Spleen (tissue), 11 donors: ENCODE measurements around the gene SLC35F5. TPM values are rescaled to one million over a fixed set of nuclear protein-coding genes. Genes with fewer than 3 reads are reported as not detected.

ENCODE experiments used
- DNase-seq: peaks from one replicate; pipeline ENCODE4 v3.0.0-alpha.2; 2020
- H3K27ac ChIP-seq, 8 donors: fragments of 200-600 bp; sonication (generic) in 7 of 8; 1 replicate in 4 of 8; 2 replicates in 4 of 8; pipeline versions ENCODE4 v1.5.0 to v1.8.0; 2016 to 2021; ENCODE audit warnings: inconsistent platforms in 4 of 8, mild to moderate bottlenecking in 4 of 8, moderate library complexity in 1 of 8
- H3K27me3 ChIP-seq, 7 donors: fragments of 200-600 bp; sonication (generic) in 6 of 7; replicated peaks in 1 of 7; 1 replicate in 4 of 7; 2 replicates in 3 of 7; pipeline versions ENCODE4 v1.5.0 to v1.8.0; 2016 to 2021; ENCODE audit warnings: inconsistent platforms in 3 of 7, mild to moderate bottlenecking in 1 of 7
- H3K36me3 ChIP-seq, 6 donors: fragments of 200-600 bp; sonication (generic) in 5 of 6; 1 replicate in 4 of 6; 2 replicates in 2 of 6; pipeline versions ENCODE4 v1.5.0 to v1.8.0; 2016 to 2021; ENCODE audit warnings: inconsistent platforms in 2 of 6
- H3K4me1 ChIP-seq, 6 donors: fragments of 200-600 bp; sonication (generic) in 5 of 6; 1 replicate in 3 of 6; 2 replicates in 3 of 6; pipeline versions ENCODE4 v1.5.0 to v1.8.0; 2016 to 2021; ENCODE audit warnings: inconsistent platforms in 3 of 6
- H3K4me3 ChIP-seq, 8 donors: fragments of 200-600 bp; sonication (generic) in 7 of 8; 1 replicate in 4 of 8; 2 replicates in 4 of 8; pipeline versions ENCODE4 v1.5.0 to v1.8.0; 2016 to 2021; ENCODE audit warnings: inconsistent platforms in 4 of 8, mild to moderate bottlenecking in 4 of 8, moderate library complexity in 2 of 8
- H3K9me3 ChIP-seq, 8 donors: fragments of 200-600 bp; sonication (generic) in 7 of 8; 1 replicate in 4 of 8; 2 replicates in 4 of 8; pipeline versions ENCODE4 v1.5.0 to v1.8.0; 2016 to 2021; ENCODE audit warnings: inconsistent platforms in 4 of 8
- CTCF ChIP-seq, 11 experiments: fragments of 200-600 bp in 7 of 11; fragments of 450-650 bp in 4 of 11; sonication (generic) in 4 of 11; IDR thresholded peaks in 8 of 11; conservative IDR thresholded peaks in 3 of 11; 1 replicate in 7 of 11; 2 replicates in 4 of 11; pipeline versions ENCODE4 v1.4.0 to v1.8.0; 2016 to 2021; ENCODE audit warnings: antibody characterized with exemption in 11 of 11, inconsistent platforms in 4 of 11, mild to moderate bottlenecking in 1 of 11
- POLR2A ChIP-seq, 3 donors: fragments of 450-650 bp; IDR thresholded peaks; one replicate each; pipeline ENCODE4 v1.5.1; 2017; ENCODE audit warnings: antibody characterized with exemption in 3 of 3, mild to moderate bottlenecking in 1 of 3
- POLR2AphosphoS5 ChIP-seq, 3 donors: sonication (generic); formaldehyde crosslinking; IDR thresholded peaks; one replicate each; pipeline ENCODE4 v1.5.1; 2017; ENCODE audit warnings: antibody characterized with exemption in 3 of 3
- WGBS, 5 donors: extraction: QIAGEN DNeasy Blood & Tissue Kit in 3 of 5; methylation state at CpG; one replicate each; pipeline versions ENCODE4 v1.1.5 to v1.1.7; 2013 to 2018; 5-methylcytosine and 5-hydroxymethylcytosine counted together
- intact Hi-C: fragments of 100-400 bp; cut with DNase I; formaldehyde crosslinking; loops from one replicate; pipeline ENCODE4 v1.15.0; 2023; ENCODE audit warnings: low total_unique reads
- polyA plus RNA-seq, 3 donors: library from polyadenylated mRNA; stranded (reverse); fragments of 200-250 nt; gene quantifications; one replicate each; pipeline ENCODE4 v1.2.1, GENCODE V29; 2013
- total RNA-seq, 7 donors: library from RNA; depleted of rRNA in 3 of 7; stranded (reverse); fragments of >200 nt in 3 of 7; fragmentation: NEBNext Ultra II Directional in 4 of 7; extraction: Animal tissue kit (Norgen Biotek cat#: 25700) in 4 of 7; gene quantifications; one replicate each; pipeline versions ENCODE4 v1.1.0 to v1.2.1, GENCODE V29; 2016 to 2021
- donor health status: healthy with polysubstance abuse.
- donor health status: DM: no; HTN: no; CAD: no; lungs with moderate emphysema.
- donor health status: DM: no; HTN: no; CAD: no.
- donor health status: Bipolar disorder and iron deficiency.
- donor health status: healthy.
- donor health status: DM: no; HTN: no; CAD: no.
- donor health status: DM: yes; HTN: yes; CAD: no.

Gene SLC35F5
- total and polyA plus RNA-seq, 10 donors = 10.4 to 104 (median 56.1) TPM

- no peaks in the 10 kb centered on the region for H3K4me1 ChIP-seq
- H3K27me3 ChIP-seq = no peaks in the 10 kb centered on the region
- no peak for DNase-seq
- intact Hi-C loops = no loop called here
- H3K36me3 ChIP-seq = peaks cover 0 to 81% (median 29%) of the 10 kb centered on the region in 6 donors
- H3K4me3 ChIP-seq = no peak overlapping the region
- H3K9me3 ChIP-seq = no peaks in the 10 kb centered on the region
- no peak overlapping the region for H3K27ac ChIP-seq
- 64 to 80% (median 75%) methylated on average over 3 of the region's 3 CpGs for WGBS, 5 donors
- TF ChIP-seq POLR2AphosphoS5 (IDR thresholded peaks at IDR 0.05) (no peak), POLR2A (IDR thresholded peaks at IDR 0.05) (no peak), CTCF (IDR thresholded peaks at IDR 0.05 in 8 of 11, conservative IDR thresholded peaks at IDR 0.05 in 3 of 11) (no peak)
Measured at GRCh38 chr2:113724010-113724409, 32.4 kb downstream of the SLC35F5 start.

- intact Hi-C loops = no loop called here
- Histone ChIP-seq H3K27me3 (no peaks in the 10 kb centered on the region), H3K9me3 (no peaks in the 10 kb centered on the region), H3K4me3 (no peak overlapping the region), H3K36me3 (peaks cover 0 to 81% (median 27%) of the 10 kb centered on the region in 6 donors), H3K4me1 (no peaks in the 10 kb centered on the region), H3K27ac (no peak overlapping the region)
- TF ChIP-seq POLR2AphosphoS5 (IDR thresholded peaks at IDR 0.05) (no peak), POLR2A (IDR thresholded peaks at IDR 0.05) (no peak), CTCF (IDR thresholded peaks at IDR 0.05 in 8 of 11, conservative IDR thresholded peaks at IDR 0.05 in 3 of 11) (no peak)
- 78 to 90% (median 80%) methylated on average over 1 of the region's 1 CpG for WGBS, 5 donors
- no peak for DNase-seq
Measured at GRCh38 chr2:113723411-113723810, 33.0 kb downstream of the SLC35F5 start.

GRCh38 chr2:113720167-113720566 lies 36.3 kb downstream of the SLC35F5 start:
- Histone ChIP-seq H3K27me3 (no peaks in the 10 kb centered on the region), H3K4me1 (no peaks in the 10 kb centered on the region), H3K4me3 (no peak overlapping the region), H3K27ac (no peak overlapping the region), H3K9me3 (no peaks in the 10 kb centered on the region), H3K36me3 (peaks cover 0 to 88% (median 36%) of the 10 kb centered on the region in 6 donors)
- TF ChIP-seq POLR2A (IDR thresholded peaks at IDR 0.05) = no peak
- TF ChIP-seq CTCF (IDR thresholded peaks at IDR 0.05 in 8 of 11, conservative IDR thresholded peaks at IDR 0.05 in 3 of 11) = peak in 10 of 11 experiments; percentile 11 to 47 (median 40)
- intact Hi-C loops = no loop called here
- 59 to 68% (median 63%) methylated on average over 3 of the region's 3 CpGs for WGBS, 5 donors
- DNase-seq = no peak

- Histone ChIP-seq H3K27ac (peak overlapping the region in 4 of 8 donors; percentile 11 to 40 (median 23)), H3K4me3 (no peak overlapping the region), H3K4me1 (no peaks in the 10 kb centered on the region), H3K36me3 (peaks cover 0 to 85% (median 38%) of the 10 kb centered on the region in 6 donors), H3K9me3 (no peaks in the 10 kb centered on the region), H3K27me3 (no peaks in the 10 kb centered on the region)
- intact Hi-C loops = no loop called here
- no peak for TF ChIP-seq POLR2A (IDR thresholded peaks at IDR 0.05)
- no peak for TF ChIP-seq CTCF (IDR thresholded peaks at IDR 0.05 in 8 of 11, conservative IDR thresholded peaks at IDR 0.05 in 3 of 11)
- TF ChIP-seq POLR2AphosphoS5 (IDR thresholded peaks at IDR 0.05) = no peak
- 77 to 83% (median 79%) methylated on average over 3 of the region's 3 CpGs for WGBS, 5 donors
- no peak for DNase-seq
Measured at GRCh38 chr2:113716291-113716690, 40.2 kb downstream of the SLC35F5 start.
